Astrocyte (in vitro differentiated cells and primary cell): ENCODE results near the gene KCNK10. TPM values are rescaled to one million over a fixed set of nuclear protein-coding genes. Genes with fewer than 3 reads are reported as not detected.

Source experiments
- DNase-seq: peaks from one replicate; pipeline ENCODE4 v3.0.0-alpha.2; 2010; ENCODE audit warnings: low read depth
- FAIRE-seq: peaks from 2 replicates; lab custom pipeline; 2011; peaks lifted over from hg19 to GRCh38; lab: Jason Lieb, UNC
- H2AFZ ChIP-seq: 2 replicates; pipeline ENCODE4 v1.6.0; 2012; ENCODE audit warnings: low read depth, low read length, inconsistent platforms
- H3K27ac ChIP-seq: 2 replicates; pipeline ENCODE4 v1.5.1; 2011; ENCODE audit warnings: low read depth, low read length, inconsistent platforms
- H3K27me3 ChIP-seq: 2 replicates; pipeline ENCODE4 v1.6.0; 2011; ENCODE audit warnings: low read length, inconsistent platforms; ENCODE audit not compliant: insufficient read depth
- H3K36me3 ChIP-seq: 2 replicates; pipeline ENCODE4 v1.5.1; 2011; ENCODE audit warnings: low read length, inconsistent platforms; ENCODE audit not compliant: insufficient read depth
- H3K4me1 ChIP-seq: 2 replicates; pipeline ENCODE4 v1.5.1; 2011; ENCODE audit warnings: low read length, inconsistent platforms; ENCODE audit not compliant: insufficient read depth
- H3K4me2 ChIP-seq: 2 replicates; pipeline ENCODE4 v1.6.0; 2012; ENCODE audit warnings: low read length, inconsistent platforms
- H3K4me3 ChIP-seq: 2 replicates; pipeline ENCODE4 v1.5.1; 2011; ENCODE audit warnings: low read depth, mild to moderate bottlenecking, low read length, inconsistent platforms; ENCODE audit not compliant: insufficient read depth
- H3K79me2 ChIP-seq: 2 replicates; pipeline ENCODE4 v1.6.0; 2012; ENCODE audit warnings: mild to moderate bottlenecking, low read length, inconsistent platforms; ENCODE audit not compliant: insufficient read depth
- H3K9ac ChIP-seq: 2 replicates; pipeline ENCODE4 v1.6.0; 2012; ENCODE audit warnings: mild to moderate bottlenecking, low read length, inconsistent platforms
- H3K9me3 ChIP-seq: 2 replicates; pipeline ENCODE4 v1.5.1; 2012; ENCODE audit warnings: low read depth, mild to moderate bottlenecking, low read length, inconsistent platforms; ENCODE audit not compliant: insufficient read depth
- H4K20me1 ChIP-seq: 2 replicates; pipeline ENCODE4 v1.6.0; 2012; ENCODE audit warnings: low read length, inconsistent platforms; ENCODE audit not compliant: insufficient read depth
- H3K27ac Mint-ChIP-seq: one replicate; pipeline ENCODE4 v1.8.0; 2021; ENCODE audit warnings: mild to moderate bottlenecking, mixed read lengths; ENCODE audit not compliant: unreplicated experiment
- H3K27me3 Mint-ChIP-seq: one replicate; pipeline ENCODE4 v1.8.0; 2021; ENCODE audit warnings: low read depth, mixed read lengths; ENCODE audit not compliant: unreplicated experiment
- H3K36me3 Mint-ChIP-seq: one replicate; pipeline ENCODE4 v1.8.0; 2021; ENCODE audit warnings: low read depth, mixed read lengths; ENCODE audit not compliant: unreplicated experiment
- H3K4me1 Mint-ChIP-seq: one replicate; pipeline ENCODE4 v1.8.0; 2021; ENCODE audit warnings: low read depth, mixed read lengths; ENCODE audit not compliant: unreplicated experiment
- H3K4me3 Mint-ChIP-seq: one replicate; pipeline ENCODE4 v1.8.0; 2021; ENCODE audit warnings: mild to moderate bottlenecking, moderate library complexity, mixed read lengths; ENCODE audit not compliant: unreplicated experiment
- H3K9me3 Mint-ChIP-seq: one replicate; pipeline ENCODE4 v1.8.0; 2021; ENCODE audit warnings: mild to moderate bottlenecking, mixed read lengths; ENCODE audit not compliant: unreplicated experiment
- CTCF ChIP-seq: IDR thresholded peaks from 2 replicates; pipeline ENCODE4 v1.5.1; 2011; ENCODE audit warnings: low read depth, mild to moderate bottlenecking, inconsistent platforms, low read length, moderate library complexity; ENCODE audit not compliant: insufficient read depth
- EZH2 ChIP-seq: IDR thresholded peaks from 2 replicates; pipeline ENCODE4 v1.6.1; 2012; ENCODE audit warnings: mild to moderate bottlenecking, low read length, inconsistent platforms; ENCODE audit not compliant: insufficient read depth
- total RNA-seq: library from RNA; stranded (reverse); gene quantifications from 2 replicates; pipeline ENCODE4 v1.2.1, GENCODE V29; 2021

The KCNK10 gene
- total RNA-seq, 1 donor from 2014 or later = 0.14 TPM

- Histone ChIP-seq H3K4me1 (no peaks in the 10 kb centered on the region), H3K27ac (no peak overlapping the region), H2AFZ (no peak overlapping the region), H3K9me3 (no peaks in the 10 kb centered on the region), H3K36me3 (no peaks in the 10 kb centered on the region), H3K79me2 (no peaks in the 10 kb centered on the region), H3K4me2 (peak overlapping the region; percentile 82), H3K9ac (no peak overlapping the region), H3K4me3 (peak overlapping the region; percentile 5), H3K27me3 (peaks cover 68% of the 10 kb centered on the region), H4K20me1 (no peaks in the 10 kb centered on the region)
- Mint-ChIP-seq H3K9me3 (peaks cover 9% of the 10 kb centered on the region), H3K4me3 (peak overlapping the region; percentile 89), H3K27me3 (peaks cover 49% of the 10 kb centered on the region), H3K36me3 (no peaks in the 10 kb centered on the region), H3K4me1 (no peaks in the 10 kb centered on the region), H3K27ac (no peak overlapping the region)
- DNase-seq (no peak), FAIRE-seq (no peak)
- TF ChIP-seq CTCF (no peak), EZH2 (peak; percentile 62)
Measured at GRCh38 chr14:88323523-88324199, 592 bp upstream of the KCNK10 start.

DNA sequence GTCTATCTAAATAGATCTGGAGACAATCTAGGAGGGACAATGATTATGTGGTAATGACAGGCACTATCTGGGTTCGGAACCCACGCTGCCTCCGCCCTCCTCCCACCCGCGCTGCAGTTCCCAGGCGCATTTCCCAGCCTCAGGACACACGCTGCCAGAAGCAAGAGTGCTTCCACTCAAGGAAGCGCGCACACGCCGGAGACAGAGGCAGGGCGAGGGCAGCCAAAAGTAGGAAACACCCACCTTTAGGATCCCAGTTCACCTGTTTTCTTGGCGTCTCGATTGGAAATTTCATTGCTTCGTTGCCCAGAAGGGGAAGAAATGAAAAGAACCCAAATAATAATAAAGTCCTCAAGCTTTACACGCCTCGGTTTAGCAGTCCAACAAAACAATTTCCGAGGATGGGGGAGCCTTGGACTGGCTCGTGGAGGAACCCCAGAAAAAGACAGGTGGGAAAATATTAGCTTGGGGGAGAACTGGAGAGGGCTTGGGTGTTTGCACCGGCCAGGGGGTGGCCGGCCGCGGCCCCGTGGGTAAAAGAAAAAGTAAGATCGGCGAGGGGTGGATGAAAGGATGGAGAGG lies 474 bp downstream of the KCNK10 start:
- Histone ChIP-seq H3K27me3 (peaks cover 59% of the 10 kb centered on the region), H3K4me3 (peak overlapping the region; percentile 28), H4K20me1 (no peaks in the 10 kb centered on the region), H3K9ac (no peak overlapping the region), H3K4me1 (no peaks in the 10 kb centered on the region), H3K36me3 (no peaks in the 10 kb centered on the region), H2AFZ (peak overlapping the region; percentile 26), H3K9me3 (no peaks in the 10 kb centered on the region), H3K27ac (no peak overlapping the region), H3K4me2 (peak overlapping the region; percentile 82), H3K79me2 (no peaks in the 10 kb centered on the region)
- Mint-ChIP-seq H3K27me3 (peaks cover 41% of the 10 kb centered on the region), H3K36me3 (no peaks in the 10 kb centered on the region), H3K4me1 (no peaks in the 10 kb centered on the region), H3K9me3 (peaks cover 9% of the 10 kb centered on the region), H3K27ac (no peak overlapping the region), H3K4me3 (no peak overlapping the region)
- no peak for DNase-seq
- FAIRE-seq = no peak
- TF ChIP-seq EZH2 (peak; percentile 39), CTCF (no peak)
